SK-N-SH treated with all-trans-retinoic acid at 6 μM for 48 hours (cell line): ENCODE data around the gene BPGM.

ENCODE experiments used
- ARNTL ChIP-seq: fragments of 450-650 bp; formaldehyde crosslinking; IDR thresholded peaks from 2 replicates; pipeline ENCODE4 v1.5.0; 2020; ENCODE audit warnings: low read depth, mild to moderate bottlenecking, moderate library complexity, borderline replicate concordance
- CSDC2 ChIP-seq: fragments of 250-450 bp; sonication (Bioruptor Pico); IDR thresholded peaks from 2 replicates; pipeline ENCODE4 v1.5.0; 2020; ENCODE audit warnings: mild to moderate bottlenecking, moderate library complexity
- ISL1 ChIP-seq: fragments of 250-450 bp; sonication (Bioruptor Pico); IDR thresholded peaks from 2 replicates; pipeline ENCODE4 v2.1.2; 2022; ENCODE audit warnings: mild to moderate bottlenecking, moderate library complexity
- OSR1 ChIP-seq: fragments of 250-450 bp; sonication (Bioruptor Pico); IDR thresholded peaks from 2 replicates; pipeline ENCODE4 v1.8.0; 2022; ENCODE audit warnings: moderate library complexity, mild to moderate bottlenecking, inconsistent platforms
- PATZ1 ChIP-seq: fragments of 250-450 bp; sonication (Bioruptor Pico); IDR thresholded peaks from 2 replicates; pipeline ENCODE4 v1.8.0; 2020; ENCODE audit warnings: mild to moderate bottlenecking, moderate library complexity, borderline replicate concordance
- PPARA ChIP-seq: fragments of 250-450 bp; sonication (Bioruptor Pico); IDR thresholded peaks from 2 replicates; pipeline ENCODE4 v1.5.0; 2020; ENCODE audit warnings: mild to moderate bottlenecking, borderline replicate concordance
- RARB ChIP-seq: fragments of 250-450 bp; sonication (Bioruptor Pico); IDR thresholded peaks from 2 replicates; pipeline ENCODE4 v1.8.0; 2021; ENCODE audit warnings: mild to moderate bottlenecking, moderate library complexity
- SNAI2 ChIP-seq: fragments of 250-450 bp; sonication (Bioruptor Pico); IDR thresholded peaks from 2 replicates; pipeline ENCODE4 v1.5.0; 2020; ENCODE audit warnings: mild to moderate bottlenecking, moderate library complexity
- ZC3H10 ChIP-seq: fragments of 250-450 bp; sonication (Bioruptor Pico); IDR thresholded peaks from 2 replicates; pipeline ENCODE4 v1.5.1; 2021; ENCODE audit warnings: mild to moderate bottlenecking, moderate library complexity
- ZFP30 ChIP-seq: fragments of 450-650 bp; formaldehyde crosslinking; IDR thresholded peaks from 2 replicates; pipeline ENCODE4 v1.5.0; 2022; ENCODE audit warnings: mild to moderate bottlenecking, moderate library complexity
- ZNF70 ChIP-seq: fragments of 450-650 bp; formaldehyde crosslinking; IDR thresholded peaks from 2 replicates; pipeline ENCODE4 v1.5.0; 2020; ENCODE audit warnings: mild to moderate bottlenecking, moderate library complexity
- ZNF8 ChIP-seq: fragments of 450-650 bp; formaldehyde crosslinking; IDR thresholded peaks from 2 replicates; pipeline ENCODE4 v1.5.0; 2020; ENCODE audit warnings: mild to moderate bottlenecking, moderate library complexity

GRCh38 chr7:134660242-134660785 is 13.7 kb downstream of the BPGM start:
- no peak for TF ChIP-seq PATZ1
- no peak for TF ChIP-seq SNAI2 (CRISPR knock-in tag)
- no peak for TF ChIP-seq RARB
- no peak for TF ChIP-seq CSDC2 (CRISPR knock-in tag)
- TF ChIP-seq ZC3H10 (CRISPR knock-in tag), result no peak
- no peak for TF ChIP-seq ZFP30 (CRISPR knock-in tag)
- no peak for TF ChIP-seq OSR1 (CRISPR knock-in tag)
- TF ChIP-seq ISL1, result no peak
- no peak for TF ChIP-seq PPARA (CRISPR knock-in tag)
- TF ChIP-seq ARNTL, result no peak
- TF ChIP-seq ZNF70 (CRISPR knock-in tag), result no peak
- TF ChIP-seq ZNF8, result no peak
